Left ventricle myocardium inferior (tissue), 1 donor: ENCODE data around the gene VPS35. TPM values are rescaled to one million over a fixed set of nuclear protein-coding genes. Genes with fewer than 3 reads are reported as not detected.

ENCODE experiments used
- DNase-seq: peaks from one replicate; pipeline ENCODE4 v3.0.0-alpha.2; 2020
- H3K27ac ChIP-seq: fragments of 200-600 bp; replicated peaks from 2 replicates; pipeline ENCODE4 v1.8.0; 2021
- H3K27me3 ChIP-seq: fragments of 200-600 bp; 2 replicates; pipeline ENCODE4 v1.8.0; 2021; ENCODE audit warnings: low read depth
- H3K36me3 ChIP-seq: fragments of 200-600 bp; 2 replicates; pipeline ENCODE4 v1.8.0; 2021
- H3K4me1 ChIP-seq: fragments of 200-600 bp; 2 replicates; pipeline ENCODE4 v1.8.0; 2021
- H3K4me3 ChIP-seq: fragments of 200-600 bp; 2 replicates; pipeline ENCODE4 v1.8.0; 2021; ENCODE audit warnings: mild to moderate bottlenecking, moderate library complexity
- H3K9me3 ChIP-seq: fragments of 200-600 bp; replicated peaks from 2 replicates; pipeline ENCODE4 v1.8.0; 2021
- CTCF ChIP-seq: fragments of 200-600 bp; IDR thresholded peaks from 2 replicates; pipeline ENCODE4 v1.8.0; 2021; ENCODE audit warnings: antibody characterized with exemption, mild to moderate bottlenecking, borderline replicate concordance
- intact Hi-C: fragments of 100-400 bp; cut with micrococcal nuclease; formaldehyde crosslinking; loops from one replicate; pipeline ENCODE4 v1.11.0; 2022
- total RNA-seq: library from RNA; stranded (reverse); fragmentation: NEBNext Ultra II Directional; extraction: Animal tissue kit (Norgen Biotek cat#: 25700); gene quantifications from one replicate; pipeline ENCODE4 v1.2.1, GENCODE V29; 2021
- donor health status: DM: no; HTN: yes; CAD: no; lungs with severe emphysema.

Gene VPS35
- total RNA-seq, 1 donor from 2014 or later = 74.6 TPM

DNA sequence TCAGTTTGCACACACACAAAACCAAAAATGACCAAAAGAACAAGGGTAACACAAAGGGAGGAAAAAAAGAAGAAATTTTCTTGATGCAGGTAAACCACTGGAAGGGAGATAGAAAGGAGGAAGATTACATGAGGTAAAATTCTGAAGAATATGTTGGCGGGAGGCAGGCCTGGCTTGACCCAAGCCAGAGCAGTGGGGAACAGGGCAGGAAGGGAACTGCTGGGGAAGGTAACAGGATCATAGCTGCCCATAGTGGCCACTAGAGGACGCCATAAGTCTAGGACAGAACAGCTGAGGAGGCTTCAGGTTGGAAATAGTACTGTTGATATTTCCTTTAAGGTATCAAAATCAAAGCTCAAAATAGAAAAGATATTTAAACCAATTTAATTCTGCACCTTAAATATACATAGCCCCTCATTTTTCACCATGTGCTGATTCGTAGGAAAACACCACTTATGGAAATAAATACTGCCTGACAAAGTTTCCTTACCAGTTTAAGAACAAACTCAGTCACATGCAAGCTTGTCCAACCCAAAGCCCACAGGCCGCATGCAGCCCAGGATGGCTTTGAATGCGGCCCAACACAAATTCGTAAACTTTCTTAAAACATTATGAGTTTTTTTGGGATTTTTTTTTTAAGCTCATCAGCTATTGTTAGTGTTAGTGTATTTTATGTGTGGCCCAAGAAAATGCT, 15.5 kb downstream of the VPS35 start:
- DNase-seq = no peak
- H3K27ac ChIP-seq = no peak overlapping the region
- H3K4me3 ChIP-seq = no peak overlapping the region
- intact Hi-C loops = loop anchor here (10.0 kb wide), 1 partner anchor 131 kb away; no protein-coding TSS in a partner anchor
- H3K27me3 ChIP-seq = no peaks in the 10 kb centered on the region
- peaks cover 90% of the 10 kb centered on the region for H3K36me3 ChIP-seq
- no peaks in the 10 kb centered on the region for H3K9me3 ChIP-seq
- peak; percentile 94 for TF ChIP-seq CTCF
- no peaks in the 10 kb centered on the region for H3K4me1 ChIP-seq

GRCh38 chr16:46662123-46662522, 26.9 kb downstream of the VPS35 start:
- H3K9me3 ChIP-seq = no peaks in the 10 kb centered on the region
- H3K36me3 ChIP-seq = peaks cover 95% of the 10 kb centered on the region
- H3K27me3 ChIP-seq = no peaks in the 10 kb centered on the region
- H3K4me1 ChIP-seq = no peaks in the 10 kb centered on the region
- intact Hi-C loops = no loop called here
- no peak for DNase-seq
- no peak overlapping the region for H3K4me3 ChIP-seq
- no peak overlapping the region for H3K27ac ChIP-seq
- no peak for TF ChIP-seq CTCF

- Histone ChIP-seq H3K4me1 (no peaks in the 10 kb centered on the region), H3K9me3 (no peaks in the 10 kb centered on the region), H3K36me3 (peaks cover 65% of the 10 kb centered on the region), H3K4me3 (no peak overlapping the region), H3K27me3 (no peaks in the 10 kb centered on the region), H3K27ac (no peak overlapping the region)
- no peak for TF ChIP-seq CTCF
- intact Hi-C loops = no loop called here
- no peak for DNase-seq
Measured at GRCh38 chr16:46658925-46659324, 30.1 kb downstream of the VPS35 start.

DNA sequence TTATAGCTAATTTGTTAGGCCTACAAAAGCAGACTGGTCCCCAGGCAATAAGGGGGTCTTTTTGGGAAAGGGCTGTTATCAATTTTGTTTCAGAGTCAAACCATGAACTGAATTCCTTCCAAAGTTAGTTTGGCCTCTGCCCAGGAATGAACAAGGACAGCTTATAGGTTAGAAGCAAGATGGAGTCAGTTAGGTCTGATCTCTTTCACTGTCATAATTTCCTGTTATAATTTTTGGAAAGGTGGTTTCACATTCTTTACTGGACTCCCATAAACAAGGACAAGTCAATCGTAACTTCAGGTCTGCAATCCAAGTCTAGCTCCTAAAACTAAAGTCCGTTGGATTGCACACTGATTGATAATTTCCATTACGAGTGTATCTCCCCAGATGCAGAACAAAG, 37.7 kb downstream of the VPS35 start:
- Histone ChIP-seq H3K4me3 (no peak overlapping the region), H3K27me3 (no peaks in the 10 kb centered on the region), H3K36me3 (no peaks in the 10 kb centered on the region), H3K27ac (no peak overlapping the region), H3K4me1 (no peaks in the 10 kb centered on the region), H3K9me3 (no peaks in the 10 kb centered on the region)
- DNase-seq = no peak
- TF ChIP-seq CTCF = no peak
- intact Hi-C loops = no loop called here

GRCh38 chr16:46650254-46650623, 38.7 kb downstream of the VPS35 start:
- DNase-seq = no peak
- no peaks in the 10 kb centered on the region for H3K27me3 ChIP-seq
- intact Hi-C loops = no loop called here
- H3K27ac ChIP-seq = peak overlapping the region; percentile 52
- H3K4me1 ChIP-seq = no peaks in the 10 kb centered on the region
- no peak for TF ChIP-seq CTCF
- peak overlapping the region; percentile 26 for H3K4me3 ChIP-seq
- no peaks in the 10 kb centered on the region for H3K36me3 ChIP-seq
- H3K9me3 ChIP-seq = no peaks in the 10 kb centered on the region
